ENCODE results near the gene CPLX1. TPM values are rescaled to one million over a fixed set of nuclear protein-coding genes. Genes with fewer than 3 reads are reported as not detected.
A peak's percentile ranks its signal among the peaks of the same experiment; 100 is the strongest.

Gene CPLX1
- total RNA-seq, result under 1 TPM; 0.43 to 0.61 TPM

DNA sequence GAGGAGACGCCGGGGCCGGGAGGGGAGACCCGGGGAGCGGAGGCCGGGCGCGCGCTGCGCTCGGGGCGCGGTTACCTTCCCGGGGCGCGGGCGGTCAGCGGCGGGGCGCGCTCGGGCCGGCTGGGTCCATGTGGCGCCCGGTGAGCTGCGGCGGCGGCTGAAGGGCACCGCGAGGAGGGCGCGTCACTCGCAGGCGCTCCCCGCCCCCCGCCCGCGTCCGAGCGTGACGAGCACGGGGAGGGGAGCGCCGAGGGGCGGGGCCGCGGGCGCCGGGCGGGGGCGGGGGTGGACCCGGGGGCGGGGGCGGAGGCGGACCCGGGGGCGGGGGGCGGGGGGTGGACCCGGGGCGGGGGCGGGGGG, at the start of gene CPLX1:
Gene CPLX1, minus strand, starts transcription at position 159 of the 360 bp plus-strand sequence. CDS start 1,607 bp downstream, outside the sequence.
- Mint-ChIP-seq H3K27me3 (peaks cover 41% of the 10 kb centered on the region), H3K4me1 (ENCODE audit: low read depth) (no peaks in the 10 kb centered on the region), H3K27ac (no peak within 1 kb of the TSS), H3K9me3 (no peaks in the 10 kb centered on the region), H3K4me3 (no peak within 1 kb of the TSS), H3K36me3 (no peaks in the 10 kb centered on the region)
- peak; percentile 22 for DNase-seq
- intact Hi-C loops (cut with micrococcal nuclease), result no loop called here
- ChIA-PET POLR2A (no interaction called here), CTCF (no interaction called here)

GRCh38 chr4:874971-875817, 49.3 kb upstream of the CPLX1 start:
- no peaks in the 10 kb centered on the region for H3K9me3 Mint-ChIP-seq
- peaks cover 26% of the 10 kb centered on the region for H3K4me1 Mint-ChIP-seq (ENCODE audit: low read depth)
- no peak overlapping the region for H3K4me3 Mint-ChIP-seq
- peaks cover 38% of the 10 kb centered on the region for H3K36me3 Mint-ChIP-seq
- POLR2A ChIA-PET, result no interaction called here
- no peaks in the 10 kb centered on the region for H3K27me3 Mint-ChIP-seq
- intact Hi-C loops (cut with micrococcal nuclease), result no loop called here
- CTCF ChIA-PET, result no interaction called here
- DNase-seq, result no peak
- H3K27ac Mint-ChIP-seq, result no peak overlapping the region

DNA sequence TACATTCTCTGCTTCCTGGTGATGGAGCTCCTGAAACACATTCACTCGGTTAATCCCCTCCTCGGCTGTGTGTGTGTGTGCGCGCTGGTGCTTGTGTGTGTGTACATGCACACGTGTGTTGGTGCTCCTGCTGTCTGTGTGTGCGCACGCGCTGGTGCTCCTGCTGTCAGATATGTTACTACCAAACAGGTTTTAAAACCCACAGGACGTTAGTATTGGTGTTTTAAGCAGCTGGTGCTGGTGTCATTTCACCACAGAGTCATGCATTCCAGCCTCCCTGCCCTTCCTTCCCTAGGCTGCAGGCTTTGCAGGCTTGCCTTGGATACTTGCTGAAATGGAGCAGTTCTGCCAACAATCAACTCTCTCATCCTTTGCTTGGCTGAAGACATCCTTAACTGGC, 48.1 kb upstream of the CPLX1 start:
- no peaks in the 10 kb centered on the region for H3K27me3 Mint-ChIP-seq
- intact Hi-C loops (cut with micrococcal nuclease), result no loop called here
- ChIA-PET CTCF (no interaction called here), POLR2A (no interaction called here)
- H3K36me3 Mint-ChIP-seq, result peaks cover 40% of the 10 kb centered on the region
- no peak overlapping the region for H3K27ac Mint-ChIP-seq
- DNase-seq, result no peak
- H3K4me3 Mint-ChIP-seq, result no peak overlapping the region
- H3K4me1 Mint-ChIP-seq (ENCODE audit: low read depth), result peaks cover 14% of the 10 kb centered on the region
- no peaks in the 10 kb centered on the region for H3K9me3 Mint-ChIP-seq

DNA sequence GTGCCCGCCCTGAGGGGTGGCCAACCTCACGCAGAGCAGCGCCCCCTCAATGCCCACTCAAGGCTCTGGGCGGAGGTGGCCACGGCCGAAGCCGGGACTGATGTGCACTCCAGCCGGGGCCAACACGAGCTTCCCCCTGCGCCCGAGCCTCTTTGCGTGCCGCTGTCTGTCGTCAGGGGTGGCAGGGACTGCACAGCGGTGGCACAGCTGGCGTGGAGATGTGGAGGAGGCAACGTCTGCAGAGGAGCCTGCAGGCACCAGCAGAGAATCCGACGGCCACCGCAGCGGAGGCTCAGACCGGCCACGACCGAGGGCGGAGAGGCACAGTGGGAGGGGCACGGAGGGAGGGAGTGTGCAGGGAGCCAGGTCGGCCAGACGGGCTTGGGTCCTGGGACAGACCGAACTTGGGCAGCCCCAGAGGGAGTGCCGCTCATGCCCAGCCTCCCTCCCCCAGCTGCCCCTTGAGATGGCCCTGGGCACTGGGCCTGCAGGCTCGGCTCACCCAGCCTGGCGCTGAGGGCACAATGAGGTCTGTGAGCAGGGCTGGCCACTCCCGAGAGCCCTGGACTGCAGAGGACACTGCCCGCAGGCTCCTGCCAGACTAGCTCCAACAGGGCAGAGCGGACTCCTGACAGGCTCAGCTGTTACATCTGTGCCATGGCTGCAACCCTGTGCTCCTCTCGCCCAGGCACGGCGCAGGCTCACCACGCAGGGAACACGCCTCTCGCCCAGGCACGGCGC, 46.5 kb upstream of the CPLX1 start:
- Mint-ChIP-seq H3K4me1 (ENCODE audit: low read depth) (peaks cover 2% of the 10 kb centered on the region), H3K9me3 (no peaks in the 10 kb centered on the region), H3K36me3 (peaks cover 33% of the 10 kb centered on the region), H3K4me3 (no peak overlapping the region), H3K27me3 (no peaks in the 10 kb centered on the region), H3K27ac (no peak overlapping the region)
- DNase-seq, result no peak
- CTCF ChIA-PET, result no interaction called here
- intact Hi-C loops (cut with micrococcal nuclease), result no loop called here
- POLR2A ChIA-PET, result no interaction called here

- Mint-ChIP-seq H3K36me3 (peaks cover 24% of the 10 kb centered on the region), H3K4me1 (ENCODE audit: low read depth) (no peaks in the 10 kb centered on the region), H3K4me3 (no peak overlapping the region), H3K27ac (no peak overlapping the region), H3K9me3 (no peaks in the 10 kb centered on the region), H3K27me3 (no peaks in the 10 kb centered on the region)
- ChIA-PET CTCF (no interaction called here), POLR2A (no interaction called here)
- no peak for DNase-seq
- intact Hi-C loops (cut with micrococcal nuclease), result no loop called here
Measured at GRCh38 chr4:871484-871883, 45.6 kb upstream of the CPLX1 start.

DNA sequence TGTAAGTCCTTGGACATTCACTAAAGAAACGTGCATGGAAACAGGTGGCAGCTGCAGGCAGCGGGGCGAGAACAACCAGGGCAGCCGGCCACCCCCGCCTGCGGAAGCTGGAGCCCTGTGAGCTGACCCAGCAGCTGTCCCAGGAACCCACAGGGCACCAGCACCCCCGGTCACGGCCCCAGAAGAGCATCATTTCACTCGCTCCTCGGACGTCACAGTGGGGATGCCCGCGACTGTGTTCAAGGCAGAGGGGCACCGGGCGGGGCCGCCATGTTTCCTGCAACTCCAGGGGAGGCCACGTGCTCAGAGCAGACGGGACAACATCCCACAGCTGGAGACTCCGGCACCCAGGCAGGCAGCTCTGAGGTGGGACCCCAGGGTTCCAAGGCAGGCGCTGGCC, 45.0 kb upstream of the CPLX1 start:
- H3K4me1 Mint-ChIP-seq (ENCODE audit: low read depth), result no peaks in the 10 kb centered on the region
- intact Hi-C loops (cut with micrococcal nuclease), result no loop called here
- H3K27ac Mint-ChIP-seq, result no peak overlapping the region
- POLR2A ChIA-PET, result no interaction called here
- CTCF ChIA-PET, result no interaction called here
- no peaks in the 10 kb centered on the region for H3K27me3 Mint-ChIP-seq
- H3K4me3 Mint-ChIP-seq, result no peak overlapping the region
- H3K36me3 Mint-ChIP-seq, result peaks cover 22% of the 10 kb centered on the region
- no peak for DNase-seq
- H3K9me3 Mint-ChIP-seq, result no peaks in the 10 kb centered on the region

GRCh38 chr4:869776-870175, 43.8 kb upstream of the CPLX1 start:
- H3K27me3 Mint-ChIP-seq, result no peaks in the 10 kb centered on the region
- H3K36me3 Mint-ChIP-seq, result peaks cover 20% of the 10 kb centered on the region
- H3K4me3 Mint-ChIP-seq, result no peak overlapping the region
- ChIA-PET POLR2A (no interaction called here), CTCF (no interaction called here)
- DNase-seq, result no peak
- no peaks in the 10 kb centered on the region for H3K4me1 Mint-ChIP-seq (ENCODE audit: low read depth)
- no peak overlapping the region for H3K27ac Mint-ChIP-seq
- intact Hi-C loops (cut with micrococcal nuclease), result no loop called here
- no peaks in the 10 kb centered on the region for H3K9me3 Mint-ChIP-seq

DNA sequence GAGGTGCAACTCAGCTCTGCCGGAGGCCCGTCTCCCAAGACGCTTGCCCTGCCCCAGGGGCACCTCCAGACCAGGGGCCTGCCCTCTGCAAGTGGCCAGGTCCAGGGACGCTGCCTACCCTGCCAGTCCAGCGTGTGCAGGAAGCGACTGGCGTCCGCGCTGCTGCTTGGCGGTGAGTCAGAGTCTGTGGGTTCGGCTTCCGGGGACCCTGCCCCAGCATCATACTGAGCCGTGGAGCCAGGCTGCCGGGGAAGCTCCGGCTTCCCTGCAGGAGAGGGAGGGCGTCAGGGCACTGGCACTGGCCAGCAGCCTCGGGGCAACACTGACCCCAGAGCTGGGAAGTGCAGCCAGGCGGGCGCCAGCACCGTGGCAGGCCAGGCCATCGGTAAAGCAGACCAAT, 42.5 kb upstream of the CPLX1 start:
- H3K4me3 Mint-ChIP-seq, result no peak overlapping the region
- no peaks in the 10 kb centered on the region for H3K27me3 Mint-ChIP-seq
- DNase-seq, result no peak
- intact Hi-C loops (cut with micrococcal nuclease), result no loop called here
- no peaks in the 10 kb centered on the region for H3K4me1 Mint-ChIP-seq (ENCODE audit: low read depth)
- CTCF ChIA-PET, result no interaction called here
- H3K9me3 Mint-ChIP-seq, result no peaks in the 10 kb centered on the region
- peaks cover 19% of the 10 kb centered on the region for H3K36me3 Mint-ChIP-seq
- no peak overlapping the region for H3K27ac Mint-ChIP-seq
- POLR2A ChIA-PET, result no interaction called here

DNA sequence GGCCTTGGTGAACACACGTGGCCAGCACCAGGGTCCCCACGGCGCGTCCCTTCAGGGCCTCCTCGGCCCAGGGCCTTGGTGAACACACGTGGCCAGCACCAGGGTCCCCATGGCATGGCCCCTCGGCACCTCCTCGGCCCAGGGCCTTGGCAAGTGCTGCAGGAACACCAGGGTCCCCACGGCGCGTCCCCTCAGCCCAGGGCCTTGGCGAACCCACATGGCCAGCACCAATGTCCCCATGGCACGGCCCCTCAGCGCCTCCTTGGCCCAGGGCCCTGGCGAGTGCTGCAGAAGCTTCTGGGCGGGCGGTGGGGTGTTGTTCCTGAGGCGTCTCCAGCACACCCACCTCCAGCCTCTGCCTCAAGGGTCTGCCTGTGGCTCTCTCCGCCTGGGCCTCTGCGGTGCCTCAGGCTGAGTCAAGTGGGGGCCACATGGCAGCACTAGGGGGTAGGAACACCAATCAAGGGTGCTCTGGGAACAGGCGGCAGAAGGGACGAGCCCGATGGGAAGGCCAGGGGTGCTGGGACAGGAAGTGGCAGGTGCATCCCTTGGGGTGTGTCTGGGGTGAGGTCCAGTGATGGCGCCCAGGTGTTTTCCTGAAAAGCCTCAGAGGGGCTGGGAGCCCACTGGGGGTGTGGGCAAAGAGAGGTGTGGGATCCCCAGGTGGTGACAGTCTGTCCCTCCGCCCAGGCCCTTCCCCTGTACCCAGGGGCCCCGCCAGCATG, 41.8 kb upstream of the CPLX1 start:
- intact Hi-C loops (cut with micrococcal nuclease), result no loop called here
- Mint-ChIP-seq H3K36me3 (peaks cover 21% of the 10 kb centered on the region), H3K27me3 (no peaks in the 10 kb centered on the region), H3K4me3 (no peak overlapping the region), H3K9me3 (no peaks in the 10 kb centered on the region), H3K27ac (no peak overlapping the region), H3K4me1 (ENCODE audit: low read depth) (no peaks in the 10 kb centered on the region)
- no peak for DNase-seq
- POLR2A ChIA-PET, result no interaction called here
- CTCF ChIA-PET, result no interaction called here

DNA sequence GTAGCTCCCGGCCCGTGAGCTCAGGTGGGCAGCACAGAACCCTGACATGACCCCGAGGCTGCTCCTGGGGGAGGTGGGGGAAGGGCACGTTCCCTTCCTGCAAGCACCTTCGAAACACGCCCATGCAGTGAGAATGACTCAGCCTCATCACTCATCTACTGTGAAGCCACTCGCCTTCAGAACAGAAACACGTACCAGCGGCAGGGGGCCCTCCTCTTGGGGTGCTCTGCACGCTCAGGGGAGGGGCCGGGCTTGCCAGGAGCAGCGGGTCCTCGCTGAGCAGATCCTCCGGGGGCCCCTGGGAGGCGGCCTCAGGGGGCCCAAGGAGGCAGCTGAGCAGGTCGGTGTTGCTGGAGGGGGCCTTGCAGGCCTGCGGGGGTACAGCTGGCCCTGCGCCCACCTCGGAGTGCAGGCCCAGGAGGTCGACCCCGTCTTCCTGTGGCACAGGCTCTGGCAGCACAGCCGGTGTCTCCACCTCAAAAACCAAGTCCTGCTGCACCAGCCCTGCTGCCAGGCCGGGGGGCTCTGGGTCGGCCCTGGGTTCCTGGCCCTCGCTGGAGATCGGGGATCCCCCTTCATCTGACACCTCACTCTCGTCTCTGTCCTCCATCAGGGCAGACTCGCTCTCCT, 40.9 kb upstream of the CPLX1 start:
- ChIA-PET POLR2A (no interaction called here), CTCF (interaction anchor here (0.9 kb wide), 1 partner anchor 124 kb away, joined by 3 read pairs; no protein-coding TSS in a partner anchor)
- peaks cover 25% of the 10 kb centered on the region for H3K36me3 Mint-ChIP-seq
- intact Hi-C loops (cut with micrococcal nuclease), result no loop called here
- no peak overlapping the region for H3K4me3 Mint-ChIP-seq
- no peaks in the 10 kb centered on the region for H3K27me3 Mint-ChIP-seq
- no peak overlapping the region for H3K27ac Mint-ChIP-seq
- DNase-seq, result peak; percentile 48
- H3K4me1 Mint-ChIP-seq (ENCODE audit: low read depth), result no peaks in the 10 kb centered on the region
- no peaks in the 10 kb centered on the region for H3K9me3 Mint-ChIP-seq

DNA sequence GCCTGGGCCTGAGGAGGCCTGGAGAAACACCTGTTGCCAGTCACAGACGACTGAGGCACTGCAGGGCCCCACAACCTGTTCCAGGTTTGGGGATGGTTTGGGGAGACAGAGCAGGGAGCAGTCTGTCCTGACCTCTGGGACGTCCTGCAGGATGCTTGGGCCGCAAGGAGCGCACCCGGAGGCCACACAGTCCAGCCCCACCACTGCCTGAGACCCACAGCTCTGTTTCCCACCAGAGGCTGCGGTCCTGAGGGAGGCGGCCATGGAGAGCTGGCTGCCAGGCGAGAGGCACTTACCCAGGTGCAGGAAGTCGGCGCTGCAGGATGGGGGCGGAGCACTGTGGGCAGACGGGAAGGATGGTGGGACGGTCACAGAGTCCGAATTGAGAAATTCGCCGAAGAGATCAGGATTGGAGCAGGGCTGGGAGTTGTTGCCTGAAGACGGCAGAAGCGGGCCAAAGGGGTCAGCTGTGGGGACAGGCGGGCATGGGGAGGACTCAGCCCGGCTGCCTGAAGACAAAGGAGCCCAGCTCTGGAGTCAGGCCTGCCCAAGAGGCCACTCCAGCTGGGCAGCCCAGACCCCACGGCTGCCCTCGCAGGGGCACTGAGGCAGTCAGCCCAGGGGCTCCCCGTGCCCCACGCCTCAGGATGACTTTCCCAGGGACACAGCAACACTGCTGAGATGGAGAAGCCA, 40.3 kb upstream of the CPLX1 start:
- intact Hi-C loops (cut with micrococcal nuclease), result no loop called here
- no peak overlapping the region for H3K27ac Mint-ChIP-seq
- ChIA-PET CTCF (interaction anchor here (0.9 kb wide), 1 partner anchor 124 kb away, joined by 3 read pairs; no protein-coding TSS in a partner anchor), POLR2A (no interaction called here)
- H3K27me3 Mint-ChIP-seq, result no peaks in the 10 kb centered on the region
- no peaks in the 10 kb centered on the region for H3K9me3 Mint-ChIP-seq
- no peaks in the 10 kb centered on the region for H3K4me1 Mint-ChIP-seq (ENCODE audit: low read depth)
- H3K36me3 Mint-ChIP-seq, result peaks cover 30% of the 10 kb centered on the region
- H3K4me3 Mint-ChIP-seq, result no peak overlapping the region
- DNase-seq, result no peak

- H3K27ac Mint-ChIP-seq, result no peak overlapping the region
- no peaks in the 10 kb centered on the region for H3K9me3 Mint-ChIP-seq
- H3K4me1 Mint-ChIP-seq (ENCODE audit: low read depth), result no peaks in the 10 kb centered on the region
- POLR2A ChIA-PET, result no interaction called here
- no peak overlapping the region for H3K4me3 Mint-ChIP-seq
- no peaks in the 10 kb centered on the region for H3K27me3 Mint-ChIP-seq
- no peak for DNase-seq
- peaks cover 34% of the 10 kb centered on the region for H3K36me3 Mint-ChIP-seq
- intact Hi-C loops (cut with micrococcal nuclease), result no loop called here
- CTCF ChIA-PET, result no interaction called here
Measured at GRCh38 chr4:865572-865971, 39.6 kb upstream of the CPLX1 start.
